ENCODE measurements around the gene AP5S1. TPM values are rescaled to one million over a fixed set of nuclear protein-coding genes. Genes with fewer than 3 reads are reported as not detected.
"Not testable (repeated sequence)": the region's sequence is repeated elsewhere in the genome, so short reads cannot be mapped to it uniquely, and the experiment has no call there.

The AP5S1 gene
- total RNA-seq, 4 donors from 2014 or later = 9.4 to 20.7 (median 14.9) TPM

- Histone ChIP-seq H3K4me1 (peaks cover 0 to 65% (median 28%) of the 10 kb centered on the region in 4 donors), H3K9me3 (no peaks in the 10 kb centered on the region), H3K27me3 (no peaks in the 10 kb centered on the region), H3K27ac (peak overlapping the region; percentile 68 to 87 (median 82)), H3K4me3 (peak overlapping the region; percentile 53 to 71 (median 62)), H3K36me3 (peaks cover 0 to 22% (median 0%) of the 10 kb centered on the region in 3 donors)
- 1% methylated on average over 22 of the region's 35 CpGs; no CpG with 5 or more reads in 1 of the 2 donors for WGBS, 2 donors
- peak in 1 of 2 donors; percentile 33 for DNase-seq (ENCODE audit: low spot score in 2 of 2)
- peak in 1 of 2 donors; percentile 13 for TF ChIP-seq EP300 (IDR thresholded peaks at IDR 0.05)
- TF ChIP-seq POLR2A (IDR thresholded peaks at IDR 0.05) = no peak
These were observed 34.2 kb upstream of the AP5S1 start for GRCh38 chr20:3786126-3786484.

DNA sequence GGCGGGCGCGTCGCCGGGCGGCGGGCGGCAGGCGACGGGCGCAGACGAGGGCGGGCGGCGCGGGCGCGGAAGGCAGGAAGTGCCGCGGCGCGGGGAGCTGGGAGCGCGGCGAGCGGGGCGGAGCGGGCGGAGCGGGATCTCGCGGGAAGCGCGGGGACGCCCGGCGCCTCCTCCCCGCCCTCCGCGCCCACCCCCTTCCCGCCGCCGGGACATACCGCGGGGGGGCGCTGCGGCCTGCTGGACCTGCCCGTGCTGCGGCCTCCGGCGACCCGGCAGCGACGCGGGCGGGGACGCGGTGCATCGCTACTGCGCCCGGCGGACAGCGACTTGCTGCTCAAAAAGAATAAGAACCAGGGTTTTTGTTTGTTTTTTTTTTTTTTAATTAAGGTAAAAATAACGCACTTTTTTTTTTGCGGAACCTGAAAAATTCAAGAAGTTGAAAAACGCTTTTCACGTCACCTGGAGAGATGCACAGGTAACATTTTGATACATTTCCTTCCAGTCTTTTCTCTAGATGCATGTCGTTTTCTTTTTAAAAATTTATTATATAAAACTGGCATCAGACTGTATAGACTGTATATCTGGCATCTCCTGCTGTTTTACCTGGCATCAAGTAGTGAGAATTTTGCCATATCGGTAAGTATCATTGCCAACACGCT is 33.6 kb upstream of the AP5S1 start, which contains the start of gene CENPB:
TSS of gene CENPB (minus strand) at position 76 of the 659 bp plus-strand sequence. CDS start 257 bp downstream, outside the sequence.
- H3K27me3 ChIP-seq = no peaks in the 10 kb centered on the region
- peak; percentile 84 to 85 for DNase-seq (ENCODE audit: low spot score in 2 of 2)
- H3K27ac ChIP-seq = peak within 1 kb of the TSS; percentile 68 to 87 (median 82)
- H3K36me3 ChIP-seq = peaks cover 0 to 22% (median 0%) of the 10 kb centered on the region in 3 donors
- peak within 1 kb of the TSS; percentile 53 to 71 (median 62) for H3K4me3 ChIP-seq
- peaks cover 0 to 59% (median 27%) of the 10 kb centered on the region in 4 donors for H3K4me1 ChIP-seq
- TF ChIP-seq CTCF (IDR thresholded peaks at IDR 0.05) (peak; percentile 69 to 98 (median 88)), EP300 (IDR thresholded peaks at IDR 0.05) (peak in 1 of 2 donors; percentile 34), POLR2A (IDR thresholded peaks at IDR 0.05) (no peak)
- WGBS, 2 donors = 3 to 6% methylated on average over 23 to 54 of the region's 70 CpGs
- no peaks in the 10 kb centered on the region for H3K9me3 ChIP-seq

DNA sequence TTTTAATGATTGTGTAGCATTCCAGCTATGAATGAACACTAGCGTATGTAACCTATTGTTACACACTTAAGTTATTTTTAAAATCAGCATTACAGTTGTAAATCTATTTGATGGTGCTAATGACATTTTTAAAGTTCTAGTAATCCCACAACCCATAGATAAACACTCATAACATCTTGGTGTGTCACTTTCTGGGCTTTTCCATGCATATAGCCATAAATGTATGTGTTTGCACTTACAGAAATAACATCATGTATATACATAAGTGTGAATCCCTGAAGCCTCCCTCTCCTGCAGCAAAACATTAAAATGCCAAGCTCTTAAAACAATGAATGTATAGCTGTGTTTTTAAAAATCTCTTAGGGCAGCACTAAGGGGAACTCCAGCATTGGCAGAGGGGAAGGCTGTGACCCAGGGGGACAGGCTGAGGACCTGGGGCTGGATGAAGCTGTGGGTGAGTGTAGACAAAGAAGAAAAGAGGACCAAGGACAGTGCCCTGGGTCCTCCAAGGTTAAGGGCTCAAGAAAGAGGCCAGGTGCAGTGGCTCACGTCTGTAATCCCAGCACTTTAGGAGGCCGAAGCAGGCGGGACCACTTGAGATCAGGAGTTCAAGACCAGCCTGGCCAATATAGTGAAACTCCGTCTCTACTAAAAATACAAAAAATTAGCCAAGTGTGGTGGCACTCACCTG is 32.9 kb upstream of the AP5S1 start:
- TF ChIP-seq POLR2A (IDR thresholded peaks at IDR 0.05) = no peak
- no peak for TF ChIP-seq EP300 (IDR thresholded peaks at IDR 0.05)
- TF ChIP-seq CTCF (IDR thresholded peaks at IDR 0.05) = no peak
- no peak for DNase-seq (ENCODE audit: low spot score in 2 of 2)
- H3K4me1 ChIP-seq = peaks cover 0 to 55% (median 27%) of the 10 kb centered on the region in 4 donors
- 62 to 70% methylated on average over 5 of the region's 5 CpGs for WGBS, 2 donors
- peak overlapping the region in 3 of 4 donors; percentile 59 to 68 (median 63) for H3K27ac ChIP-seq
- peaks cover 0 to 21% (median 0%) of the 10 kb centered on the region in 3 donors for H3K36me3 ChIP-seq
- no peaks in the 10 kb centered on the region for H3K9me3 ChIP-seq
- H3K4me3 ChIP-seq = peak overlapping the region in 2 of 4 donors; percentile 32 to 71
- H3K27me3 ChIP-seq = no peaks in the 10 kb centered on the region

GRCh38 chr20:3788685-3789155 is 31.6 kb upstream of the AP5S1 start:
- no peak for DNase-seq (ENCODE audit: low spot score in 2 of 2)
- H3K4me3 ChIP-seq = no peak overlapping the region
- H3K9me3 ChIP-seq = no peaks in the 10 kb centered on the region
- peaks cover 0 to 43% (median 26%) of the 10 kb centered on the region in 4 donors for H3K4me1 ChIP-seq
- 37 to 44% methylated on average over 4 of the region's 4 CpGs for WGBS, 2 donors
- peak overlapping the region in 3 of 4 donors; percentile 17 to 63 (median 18) for H3K27ac ChIP-seq
- no peak for TF ChIP-seq EP300 (IDR thresholded peaks at IDR 0.05)
- no peak for TF ChIP-seq CTCF (IDR thresholded peaks at IDR 0.05)
- no peak for TF ChIP-seq POLR2A (IDR thresholded peaks at IDR 0.05)
- peaks cover 0 to 12% (median 0%) of the 10 kb centered on the region in 3 donors for H3K36me3 ChIP-seq
- H3K27me3 ChIP-seq = no peaks in the 10 kb centered on the region

DNA sequence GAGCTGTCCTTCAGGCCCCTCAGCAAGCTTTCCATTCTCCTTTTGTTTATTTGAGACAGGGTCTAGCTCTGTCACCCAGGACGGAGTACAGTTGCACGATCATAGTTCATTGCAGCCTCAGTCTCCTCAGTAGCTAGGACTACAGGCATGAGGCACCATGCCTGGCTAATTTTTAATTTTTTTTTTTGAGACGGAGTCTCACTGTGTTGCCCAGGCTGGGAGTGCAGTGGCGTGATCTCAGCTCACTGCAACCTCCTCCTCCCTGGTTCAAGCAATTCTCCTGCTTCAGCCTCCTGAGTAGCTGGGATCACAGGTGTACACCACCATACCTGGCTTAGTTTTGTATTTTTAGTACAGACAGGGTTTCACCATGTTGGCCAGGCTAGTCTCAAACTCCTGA is 31.1 kb upstream of the AP5S1 start:
- WGBS, 2 donors = 94 to 98% methylated on average over 4 of the region's 4 CpGs

DNA sequence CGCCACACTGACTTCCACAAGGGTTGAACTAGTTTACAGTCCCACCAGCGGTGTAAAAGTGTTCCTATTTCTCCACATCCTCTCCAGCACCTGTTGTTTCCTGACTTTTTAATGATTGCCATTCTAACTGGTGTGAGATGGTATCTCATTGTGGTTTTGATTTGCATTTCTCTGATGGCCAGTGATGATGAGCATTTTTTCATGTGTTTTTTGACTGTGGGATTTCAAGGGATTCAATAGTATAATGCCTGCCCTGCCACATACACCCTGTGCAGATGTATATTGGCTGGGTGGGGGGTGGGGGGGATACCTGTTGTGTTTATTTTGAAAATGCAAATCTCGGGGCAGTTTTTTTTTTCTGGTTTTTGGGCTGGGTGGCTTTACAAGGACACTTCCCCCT is 26.2 kb upstream of the AP5S1 start:
- Histone ChIP-seq H3K27ac (peak overlapping the region in 1 of 4 donors; percentile 98), H3K4me1 (peaks cover 0 to 42% (median 19%) of the 10 kb centered on the region in 4 donors)
- not testable (repeated sequence) for DNase-seq (ENCODE audit: low spot score in 2 of 2); H3K27me3 ChIP-seq; H3K9me3 ChIP-seq; H3K4me3 ChIP-seq; H3K36me3 ChIP-seq
- WGBS, 2 donors = 92 to 94% methylated on average over 1 to 2 of the region's 3 CpGs

More for the DNA sequence above, 31.1 kb upstream of the AP5S1 start:
- DNase-seq (ENCODE audit: low spot score in 2 of 2); H3K4me3 ChIP-seq; H3K27me3 ChIP-seq; H3K9me3 ChIP-seq; H3K36me3 ChIP-seq: not testable (repeated sequence)
- peaks cover 0 to 38% (median 24%) of the 10 kb centered on the region in 4 donors for H3K4me1 ChIP-seq
- peak overlapping the region in 1 of 4 donors; percentile 63 for H3K27ac ChIP-seq
